GM12872 (cell line): ENCODE data around the gene PELI1.

Experiments
- CTCF ChIP-seq: IDR thresholded peaks from 3 replicates; pipeline ENCODE4 v1.5.1; 2011; ENCODE audit warnings: low read depth, mild to moderate bottlenecking, low read length, moderate library complexity; ENCODE audit not compliant: insufficient read depth

PELI1 gene

GRCh38 chr2:64151476-64151875, 7.3 kb upstream of the PELI1 start:
- no peak for TF ChIP-seq CTCF

DNA sequence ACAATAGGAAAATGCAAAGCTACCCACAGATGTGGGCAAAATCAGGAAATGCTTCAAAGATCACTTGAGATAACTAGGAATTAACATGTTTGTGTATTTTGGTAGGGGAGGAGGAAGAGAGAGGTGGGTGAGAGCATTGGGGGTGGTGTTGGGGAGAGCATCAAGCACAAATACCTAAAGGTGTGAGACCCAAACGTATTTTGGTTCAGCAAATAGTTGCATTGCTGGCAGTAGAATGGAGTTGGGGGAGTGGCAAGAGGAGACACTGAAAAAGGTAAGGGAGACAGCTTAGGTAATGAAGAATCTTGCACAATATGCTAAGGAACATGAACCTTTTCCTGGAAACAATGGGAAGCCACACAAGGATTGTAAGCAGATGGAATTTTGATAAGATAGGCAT, 1.5 kb upstream of the PELI1 start:
- no peak for TF ChIP-seq CTCF

GRCh38 chr2:64145119-64145518, 899 bp upstream of the PELI1 start:
- TF ChIP-seq CTCF: no peak

GRCh38 chr2:64143169-64144056, 807 bp downstream of the PELI1 start:
- no peak for TF ChIP-seq CTCF

- TF ChIP-seq CTCF: no peak
Observed at GRCh38 chr2:64142741-64143168, 1.5 kb downstream of the PELI1 start.

DNA sequence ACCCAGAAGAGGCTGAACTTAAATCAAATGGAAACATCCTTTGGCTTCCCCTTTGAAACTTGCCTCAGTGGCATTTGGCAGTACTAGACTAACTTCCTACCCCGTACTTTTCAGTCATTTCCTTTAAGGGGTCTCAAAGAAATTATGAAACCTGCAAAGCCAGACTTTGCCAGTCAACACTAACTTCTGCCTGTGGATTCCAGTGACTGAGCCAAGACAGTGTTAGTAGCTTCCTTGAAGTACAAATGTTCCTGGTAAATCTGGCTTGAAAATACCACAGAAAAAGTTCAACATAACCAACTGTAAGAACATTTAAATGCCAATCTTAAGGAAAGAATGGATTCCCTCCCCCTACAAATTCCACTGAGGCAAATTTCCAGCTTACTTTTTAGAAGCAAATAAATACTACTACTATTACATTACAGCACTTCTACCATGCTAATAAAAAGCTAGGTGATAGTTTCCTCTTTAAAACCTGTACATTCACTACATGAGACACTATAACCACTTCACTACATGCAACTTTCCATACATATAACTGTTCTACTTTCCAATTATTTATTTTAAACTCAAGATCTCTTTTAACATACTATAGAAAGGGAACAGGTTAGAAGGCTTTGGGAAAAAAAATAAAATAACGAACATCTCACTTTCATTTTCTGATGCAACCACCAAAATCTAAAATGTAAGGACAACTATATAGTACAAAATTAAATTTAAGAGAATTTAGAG, 2.4 kb downstream of the PELI1 start:
- no peak for TF ChIP-seq CTCF

GRCh38 chr2:64140665-64141200, 3.5 kb downstream of the PELI1 start:
- TF ChIP-seq CTCF: no peak
